Sigmoid colon (tissue), 7 donors: ENCODE data around the gene METTL24. TPM values are rescaled to one million over a fixed set of nuclear protein-coding genes. Genes with fewer than 3 reads are reported as not detected.
"Not testable (repeated sequence)": the region's sequence is repeated elsewhere in the genome, so short reads cannot be mapped to it uniquely, and the experiment has no call there.

Source experiments
- DNase-seq: peaks from one replicate; pipeline ENCODE4 v3.0.0-alpha.2; 2019
- H3K27ac ChIP-seq, 4 donors: fragments of 200-600 bp; sonication (generic); one replicate each; pipeline ENCODE4 v1.5.1; 2016 to 2019; ENCODE audit warnings: mild to moderate bottlenecking in 1 of 4
- H3K27me3 ChIP-seq, 3 donors: fragments of 200-600 bp; sonication (generic); one replicate each; pipeline ENCODE4 v1.5.1; 2019; ENCODE audit warnings: mild to moderate bottlenecking in 1 of 3
- H3K36me3 ChIP-seq, 4 donors: fragments of 200-600 bp; sonication (generic); one replicate each; pipeline ENCODE4 v1.5.1; 2016 to 2019
- H3K4me1 ChIP-seq, 4 donors: fragments of 200-600 bp; sonication (generic); one replicate each; pipeline ENCODE4 v1.5.1; 2017 to 2019
- H3K4me3 ChIP-seq, 4 donors: fragments of 200-600 bp; sonication (generic); one replicate each; pipeline ENCODE4 v1.5.1; 2017 to 2019; ENCODE audit warnings: mild to moderate bottlenecking in 2 of 4, moderate library complexity in 1 of 4
- H3K9me3 ChIP-seq, 4 donors: fragments of 200-600 bp in 3 of 4; sonication (generic) in 3 of 4; one replicate each; pipeline versions ENCODE4 v1.5.1 to v1.6.1; 2013 to 2019
- EP300 ChIP-seq, 4 donors: sonication (generic); formaldehyde crosslinking; IDR thresholded peaks; one replicate each; pipeline ENCODE4 v1.6.1; 2017; ENCODE audit warnings: antibody characterized with exemption in 4 of 4
- POLR2A ChIP-seq, 2 donors: fragments of 450-650 bp; IDR thresholded peaks; one replicate each; pipeline ENCODE4 v1.6.1; 2016; ENCODE audit warnings: antibody characterized with exemption in 2 of 2, mild to moderate bottlenecking in 2 of 2, moderate library complexity in 2 of 2
- POLR2AphosphoS5 ChIP-seq, 4 donors: sonication (generic); formaldehyde crosslinking; IDR thresholded peaks; one replicate each; pipeline ENCODE4 v1.6.1; 2017; ENCODE audit warnings: antibody characterized with exemption in 4 of 4
- WGBS, 2 donors: extraction: QIAGEN DNeasy Blood & Tissue Kit; methylation state at CpG; one replicate each; pipeline ENCODE4 v1.1.7; 2013; 5-methylcytosine and 5-hydroxymethylcytosine counted together
- intact Hi-C: fragments of 100-400 bp; cut with DNase I; formaldehyde crosslinking; loops from one replicate; pipeline ENCODE4 v1.15.1; 2023
- polyA plus RNA-seq, 3 donors: library from polyadenylated mRNA; stranded (reverse); fragments of 200-250 nt; gene quantifications; one replicate each; pipeline ENCODE4 v1.2.3, GENCODE V29; 2013
- total RNA-seq, 4 donors: library from RNA; depleted of rRNA; stranded (reverse); fragments of >200 nt; gene quantifications; one replicate each; pipeline ENCODE4 v1.1.0, GENCODE V29; 2016
- TF ChIP-seq, protein P1 (sequence below), 4 experiments: fragments of 450-650 bp in 3 of 4; fragments of 200-600 bp in 1 of 4; IDR thresholded peaks; one replicate each; pipeline ENCODE4 v1.5.1; 2016 to 2019; ENCODE audit warnings: antibody characterized with exemption in 4 of 4, mild to moderate bottlenecking in 3 of 4, moderate library complexity in 2 of 4
- donor health status: healthy with polysubstance abuse.
- donor health status: Bipolar disorder and iron deficiency.
- donor health status: healthy.

Gene METTL24
- total and polyA plus RNA-seq, 7 donors, result 0.76 to 41.3 (median 38.8) TPM; not detected in 2

DNA sequence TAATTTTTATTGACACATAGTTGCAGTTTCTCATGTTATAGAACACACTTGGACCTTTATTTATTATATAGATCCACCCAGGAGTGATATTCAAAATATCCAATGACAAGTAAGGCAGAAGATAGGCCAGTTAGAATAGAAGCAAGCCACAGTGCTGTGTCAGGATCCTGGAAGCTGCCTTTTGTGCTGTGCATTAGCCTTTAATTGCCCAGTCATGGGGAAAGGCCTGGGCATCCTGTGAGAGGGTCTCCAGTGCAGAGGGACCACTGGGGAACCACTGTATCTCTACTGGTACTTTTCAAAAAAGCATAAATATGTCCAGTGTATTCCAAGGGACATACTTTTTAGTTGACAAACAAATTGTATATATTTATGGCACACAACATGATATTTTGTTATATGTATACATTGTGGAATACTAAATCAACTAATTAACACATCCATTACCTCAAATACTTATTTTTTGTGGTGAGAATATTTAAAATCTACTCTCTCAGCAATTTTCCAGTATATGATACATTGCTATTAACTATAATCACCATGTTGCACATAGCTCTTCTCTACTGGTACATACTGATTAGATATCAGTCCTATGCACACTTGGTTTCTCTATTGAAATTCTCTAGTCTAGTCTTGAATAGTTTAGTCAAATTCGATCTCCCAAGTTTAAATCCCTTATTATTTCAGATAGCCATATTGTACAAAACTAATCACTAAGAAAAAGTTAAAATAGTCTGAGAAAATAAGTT is 118.4 kb downstream of the METTL24 start:
- H3K9me3 ChIP-seq, result no peaks in the 10 kb centered on the region
- no peak overlapping the region for H3K4me3 ChIP-seq
- TF ChIP-seq, protein P1, sequence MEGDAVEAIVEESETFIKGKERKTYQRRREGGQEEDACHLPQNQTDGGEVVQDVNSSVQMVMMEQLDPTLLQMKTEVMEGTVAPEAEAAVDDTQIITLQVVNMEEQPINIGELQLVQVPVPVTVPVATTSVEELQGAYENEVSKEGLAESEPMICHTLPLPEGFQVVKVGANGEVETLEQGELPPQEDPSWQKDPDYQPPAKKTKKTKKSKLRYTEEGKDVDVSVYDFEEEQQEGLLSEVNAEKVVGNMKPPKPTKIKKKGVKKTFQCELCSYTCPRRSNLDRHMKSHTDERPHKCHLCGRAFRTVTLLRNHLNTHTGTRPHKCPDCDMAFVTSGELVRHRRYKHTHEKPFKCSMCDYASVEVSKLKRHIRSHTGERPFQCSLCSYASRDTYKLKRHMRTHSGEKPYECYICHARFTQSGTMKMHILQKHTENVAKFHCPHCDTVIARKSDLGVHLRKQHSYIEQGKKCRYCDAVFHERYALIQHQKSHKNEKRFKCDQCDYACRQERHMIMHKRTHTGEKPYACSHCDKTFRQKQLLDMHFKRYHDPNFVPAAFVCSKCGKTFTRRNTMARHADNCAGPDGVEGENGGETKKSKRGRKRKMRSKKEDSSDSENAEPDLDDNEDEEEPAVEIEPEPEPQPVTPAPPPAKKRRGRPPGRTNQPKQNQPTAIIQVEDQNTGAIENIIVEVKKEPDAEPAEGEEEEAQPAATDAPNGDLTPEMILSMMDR (IDR thresholded peaks at IDR 0.05), result no peak
- TF ChIP-seq POLR2A (IDR thresholded peaks at IDR 0.05), result no peak
- no peak for TF ChIP-seq EP300 (IDR thresholded peaks at IDR 0.05)
- no peak for TF ChIP-seq POLR2AphosphoS5 (IDR thresholded peaks at IDR 0.05)
- no peak for DNase-seq
- intact Hi-C loops, result no loop called here
- H3K36me3 ChIP-seq, result peaks cover 0 to 31% (median 6%) of the 10 kb centered on the region in 4 donors
- no peaks in the 10 kb centered on the region for H3K27me3 ChIP-seq
- H3K4me1 ChIP-seq, result no peaks in the 10 kb centered on the region
- 94 to 95% methylated on average over 1 of the region's 1 CpG for WGBS, 2 donors
- no peak overlapping the region for H3K27ac ChIP-seq

DNA sequence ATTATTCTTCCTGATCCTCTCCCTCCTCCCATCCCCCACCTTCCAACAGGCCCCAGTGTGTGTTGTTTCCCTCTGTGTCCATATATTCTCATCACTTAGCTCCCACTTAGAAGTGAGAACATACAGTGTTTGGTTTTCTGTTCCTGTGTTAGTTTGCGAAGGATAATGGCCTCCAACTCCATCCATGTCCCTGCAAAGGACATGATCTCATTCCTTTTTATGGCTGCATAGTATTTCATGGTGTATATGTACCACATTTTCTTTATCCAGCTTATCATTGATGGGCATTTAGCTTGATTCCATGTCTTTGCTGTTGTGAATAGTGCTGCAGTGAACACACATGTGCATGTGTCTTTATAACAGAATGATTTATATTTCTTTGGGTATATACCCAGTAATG is 122.1 kb downstream of the METTL24 start:
- whole genome bisulfite sequencing, 2 donors, result 97 to 100% methylated on average over 1 of the region's 1 CpG
- peaks cover 0 to 17% (median 6%) of the 10 kb centered on the region in 4 donors for H3K4me1 ChIP-seq
- intact Hi-C loops, result not testable (repeated sequence)

DNA sequence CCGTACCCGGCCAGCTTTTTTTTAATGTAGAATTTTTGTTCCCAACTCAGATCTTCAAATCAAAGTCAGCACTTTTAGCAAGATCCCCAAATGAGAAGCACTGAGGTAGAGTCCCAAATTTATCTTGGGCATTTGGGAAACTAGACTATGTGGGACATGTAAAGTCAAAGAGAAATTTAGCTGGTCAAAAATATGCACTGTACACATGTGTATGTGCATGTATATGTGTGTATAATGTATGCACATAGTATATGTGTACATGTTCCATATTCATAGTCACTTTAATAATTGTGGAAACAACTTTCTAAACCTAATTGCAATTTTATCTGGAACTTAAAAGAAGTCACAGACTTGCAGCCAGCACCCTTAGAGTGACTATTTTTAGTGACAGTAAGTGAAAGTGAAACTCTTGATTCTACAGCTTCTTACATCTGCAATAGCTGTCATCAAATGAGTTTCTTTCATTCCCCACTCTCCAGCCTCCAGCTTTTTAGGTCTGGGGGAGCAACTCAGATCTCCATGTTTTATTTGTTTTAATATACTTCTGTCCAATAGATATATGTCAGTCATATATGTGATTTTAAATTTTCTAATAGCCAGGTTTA is 124.3 kb downstream of the METTL24 start:
- Histone ChIP-seq H3K36me3 (peaks cover 0 to 32% (median 9%) of the 10 kb centered on the region in 4 donors), H3K4me3 (no peak overlapping the region), H3K9me3 (no peaks in the 10 kb centered on the region), H3K27me3 (no peaks in the 10 kb centered on the region), H3K4me1 (peaks cover 0 to 17% (median 6%) of the 10 kb centered on the region in 4 donors), H3K27ac (peak overlapping the region in 3 of 4 donors; percentile 44 to 55 (median 51))
- no peak for DNase-seq
- TF ChIP-seq, protein P1 (IDR thresholded peaks at IDR 0.05), result no peak
- no peak for TF ChIP-seq POLR2A (IDR thresholded peaks at IDR 0.05)
- no peak for TF ChIP-seq EP300 (IDR thresholded peaks at IDR 0.05)
- TF ChIP-seq POLR2AphosphoS5 (IDR thresholded peaks at IDR 0.05), result no peak
- WGBS, 2 donors, result 90 to 95% methylated on average over 2 of the region's 2 CpGs
- intact Hi-C loops, result no loop called here

More for the DNA sequence above, 122.1 kb downstream of the METTL24 start:
- not testable (repeated sequence) for H3K27ac ChIP-seq, H3K9me3 ChIP-seq, DNase-seq, H3K27me3 ChIP-seq, H3K4me3 ChIP-seq
- H3K36me3 ChIP-seq, result peaks cover 0 to 21% (median 6%) of the 10 kb centered on the region in 4 donors

DNA sequence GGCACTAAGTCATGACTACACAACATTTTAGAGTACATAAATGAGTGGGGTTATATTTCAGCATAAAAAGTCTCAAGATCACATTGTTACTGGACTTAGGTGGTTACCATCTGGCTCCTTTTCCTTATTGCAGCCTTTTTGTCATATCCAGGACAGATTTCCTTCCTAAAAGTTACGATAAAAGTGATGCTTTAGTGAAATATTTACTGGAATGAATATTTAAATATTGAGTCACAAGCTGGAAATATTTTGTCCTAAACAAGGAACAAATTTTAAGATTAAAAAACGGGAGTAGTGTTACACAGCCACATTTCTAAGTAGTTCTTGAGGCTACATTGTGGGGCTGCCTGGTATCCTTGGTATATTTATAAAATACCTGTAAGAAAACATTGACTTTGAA is 125.7 kb downstream of the METTL24 start:
- DNase-seq, result no peak
- H3K9me3 ChIP-seq, result no peaks in the 10 kb centered on the region
- no peak overlapping the region for H3K4me3 ChIP-seq
- H3K27me3 ChIP-seq, result no peaks in the 10 kb centered on the region
- peaks cover 0 to 38% (median 9%) of the 10 kb centered on the region in 4 donors for H3K36me3 ChIP-seq
- intact Hi-C loops, result no loop called here
- peak overlapping the region in 3 of 4 donors; percentile 7 to 47 (median 19) for H3K27ac ChIP-seq
- peaks cover 0 to 17% (median 6%) of the 10 kb centered on the region in 4 donors for H3K4me1 ChIP-seq
- 85 to 88% methylated on average over 2 of the region's 2 CpGs for WGBS, 2 donors
- TF ChIP-seq POLR2AphosphoS5 (IDR thresholded peaks at IDR 0.05) (no peak), EP300 (IDR thresholded peaks at IDR 0.05) (no peak), POLR2A (IDR thresholded peaks at IDR 0.05) (no peak)
- TF ChIP-seq, protein P1 (IDR thresholded peaks at IDR 0.05), result no peak

DNA sequence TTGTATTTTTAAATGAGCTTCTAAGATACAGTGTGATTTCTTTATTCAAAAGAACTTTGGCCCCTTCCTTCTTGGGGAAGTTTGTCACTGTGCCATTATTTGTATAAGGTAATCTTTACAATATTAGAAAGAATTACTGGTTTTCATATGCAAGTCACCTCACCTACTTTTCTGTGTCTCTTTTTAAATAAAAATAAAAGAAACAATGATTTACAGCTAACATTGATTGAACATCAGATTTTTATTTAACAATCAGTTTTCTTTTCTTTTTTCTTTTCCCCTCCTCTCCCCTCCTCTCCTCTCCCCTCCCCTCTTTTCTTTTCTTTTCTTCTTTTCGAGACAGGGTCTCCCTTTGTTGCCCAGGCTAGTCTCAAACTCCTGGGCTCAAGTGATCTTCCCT is 131.9 kb downstream of the METTL24 start:
- TF ChIP-seq POLR2A (IDR thresholded peaks at IDR 0.05) (no peak), EP300 (IDR thresholded peaks at IDR 0.05) (no peak), POLR2AphosphoS5 (IDR thresholded peaks at IDR 0.05) (no peak)
- TF ChIP-seq, protein P1 (IDR thresholded peaks at IDR 0.05), result no peak
- H3K27ac ChIP-seq, result no peak overlapping the region
- no peaks in the 10 kb centered on the region for H3K9me3 ChIP-seq
- DNase-seq, result no peak
- peaks cover 0 to 67% (median 11%) of the 10 kb centered on the region in 4 donors for H3K36me3 ChIP-seq
- WGBS, 2 donors, result 80 to 89% methylated on average over 1 of the region's 1 CpG
- intact Hi-C loops, result no loop called here
- H3K27me3 ChIP-seq, result no peaks in the 10 kb centered on the region
- no peaks in the 10 kb centered on the region for H3K4me1 ChIP-seq
- no peak overlapping the region for H3K4me3 ChIP-seq
